Activated CD4-positive, alpha-beta T cell treated with anti-CD3 and anti-CD28 coated beads for 36 hours (primary cell): ENCODE data around the gene URM1. TPM values are rescaled to one million over a fixed set of nuclear protein-coding genes. Genes with fewer than 3 reads are reported as not detected.
"Not testable (repeated sequence)": the region's sequence is repeated elsewhere in the genome, so short reads cannot be mapped to it uniquely, and the experiment has no call there.

Experiments used
- ATAC-seq: fragments of 200-7000 bp; cut with Tn5 transposase; one replicate; pipeline ENCODE4 v1.10.0; 2021; ENCODE audit warnings: mild to moderate bottlenecking, moderate library complexity
- CTCF ChIA-PET: fragments of 350-600 bp; sonication (Branson Sonifier 250); formaldehyde crosslinking; loops from one replicate; lab custom pipeline; 2021; ENCODE audit warnings: antibody characterized with exemption; lab: Charles Lee
- POLR2A ChIA-PET: fragments of 350-600 bp; sonication (Branson Sonifier 250); formaldehyde crosslinking; loops from one replicate; lab custom pipeline; 2021; ENCODE audit warnings: antibody characterized with exemption, inconsistent platforms; lab: Charles Lee
- DNase-seq: peaks from one replicate; pipeline ENCODE4 v3.0.0-alpha.2; 2020
- H3K27ac Mint-ChIP-seq: one replicate; pipeline ENCODE4 v1.8.0; 2021; ENCODE audit warnings: mixed read lengths
- H3K27me3 Mint-ChIP-seq: one replicate; pipeline ENCODE4 v1.8.0; 2021; ENCODE audit warnings: mixed read lengths
- H3K36me3 Mint-ChIP-seq: one replicate; pipeline ENCODE4 v1.8.0; 2021; ENCODE audit warnings: low read depth, mixed read lengths
- H3K4me1 Mint-ChIP-seq: one replicate; pipeline ENCODE4 v1.8.0; 2021; ENCODE audit warnings: mixed read lengths
- H3K4me3 Mint-ChIP-seq: one replicate; pipeline ENCODE4 v1.8.0; 2021; ENCODE audit warnings: mild to moderate bottlenecking, moderate library complexity, mixed read lengths
- H3K9me3 Mint-ChIP-seq: one replicate; pipeline ENCODE4 v1.8.0; 2021; ENCODE audit warnings: low read depth, mixed read lengths
- intact Hi-C, 2 experiments: fragments of 100-400 bp; cut with DNase I in 1 of 2; cut with micrococcal nuclease in 1 of 2; formaldehyde crosslinking; loops; one replicate each; pipeline versions ENCODE4 v1.14.2 to v1.15.1; 2022 to 2024; cut with DNase I, micrococcal nuclease
- total RNA-seq, 2 experiments: library from RNA; stranded (reverse); gene quantifications; one replicate each; pipeline ENCODE4 v1.2.3, GENCODE V29; 2021

URM1 gene
- total RNA-seq, 2 experiments from 2014 or later = 39.9 to 56.1 TPM

GRCh38 chr9:128335914-128336313 is 35.3 kb upstream of the URM1 start:
- peaks cover 10% of the 10 kb centered on the region for H3K36me3 Mint-ChIP-seq
- no peaks in the 10 kb centered on the region for H3K9me3 Mint-ChIP-seq
- H3K27ac Mint-ChIP-seq = no peak overlapping the region
- H3K4me1 Mint-ChIP-seq = peaks cover 2% of the 10 kb centered on the region
- ATAC-seq = no peak
- H3K27me3 Mint-ChIP-seq = no peaks in the 10 kb centered on the region
- no peak for DNase-seq
- H3K4me3 Mint-ChIP-seq = no peak overlapping the region
- intact Hi-C loops = no loop called here
- CTCF ChIA-PET = no interaction called here
- POLR2A ChIA-PET = no interaction called here

GRCh38 chr9:128337936-128338335 is 33.2 kb upstream of the URM1 start:
- Mint-ChIP-seq H3K27me3 (no peaks in the 10 kb centered on the region), H3K4me1 (peaks cover 6% of the 10 kb centered on the region), H3K4me3 (no peak overlapping the region), H3K9me3 (no peaks in the 10 kb centered on the region), H3K36me3 (peaks cover 7% of the 10 kb centered on the region), H3K27ac (no peak overlapping the region)
- intact Hi-C loops = no loop called here
- DNase-seq (no peak), ATAC-seq (no peak)
- POLR2A ChIA-PET = no interaction called here
- CTCF ChIA-PET = interaction anchor here (1.1 kb wide), 1 partner anchor 42 kb away, joined by 3 read pairs; no protein-coding TSS in a partner anchor

DNA sequence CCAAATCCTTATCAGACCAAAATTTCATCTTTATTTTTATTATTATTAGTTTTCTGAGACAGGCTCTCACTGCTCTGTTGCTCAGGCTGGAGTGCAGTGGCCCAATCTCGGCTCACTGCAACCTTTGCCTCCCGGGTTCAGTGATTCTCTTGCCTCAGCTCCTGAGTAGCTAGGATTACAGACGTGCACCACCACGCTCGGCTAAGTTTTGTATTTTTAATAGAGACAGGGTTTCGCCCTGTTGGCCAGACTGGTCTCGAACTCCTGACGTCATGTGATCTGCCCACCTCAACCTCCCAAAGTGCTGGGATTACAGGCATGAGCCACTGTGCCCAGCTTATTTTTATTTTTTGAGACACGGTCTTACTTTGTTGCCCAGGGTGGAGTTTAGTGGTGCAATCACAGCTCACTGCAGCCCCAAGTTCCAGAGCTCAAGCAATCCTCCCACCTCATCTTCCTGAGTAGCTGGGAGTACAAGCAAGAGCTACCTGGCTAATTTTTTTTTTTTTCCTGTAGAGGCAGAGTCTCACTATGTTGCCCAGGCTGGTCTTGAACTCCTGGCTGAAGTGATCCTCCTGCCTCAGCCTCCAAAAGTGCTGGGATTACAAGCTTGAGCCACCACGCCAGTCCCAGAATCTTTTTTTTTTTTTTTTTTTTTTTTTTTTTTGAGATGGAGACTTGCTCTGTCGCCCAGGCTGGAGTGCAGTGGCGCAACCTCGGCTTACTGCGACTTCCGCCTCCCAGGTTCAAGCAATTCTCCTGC is 32.1 kb upstream of the URM1 start:
- H3K4me1 Mint-ChIP-seq, H3K27ac Mint-ChIP-seq, H3K36me3 Mint-ChIP-seq, ATAC-seq, DNase-seq, intact Hi-C loops, H3K9me3 Mint-ChIP-seq, H3K27me3 Mint-ChIP-seq: not testable (repeated sequence)
- ChIA-PET CTCF (interaction anchor here (1.1 to 1.4 kb wide), 2 partner anchors 21 to 44 kb away, joined by 3 to 5 read pairs; no protein-coding TSS in a partner anchor), POLR2A (interaction anchor here (0.6 kb wide), 3 partner anchors 19 to 588 kb away, joined by 3 to 7 read pairs (median 3); no protein-coding TSS in a partner anchor)
- H3K4me3 Mint-ChIP-seq = peak overlapping the region; percentile 88

- intact Hi-C loops = loop anchor here (1.0 to 5.0 kb wide), 16 partner anchors 17 to 696 kb away; partner anchors contain the start of genes BBLN (in 1 of the 2), COQ4 (in 1 of the 2), DNM1 (in 1 of the 2) and DYNC2I2 (in 1 of the 2)
- Mint-ChIP-seq H3K36me3 (peaks cover 9% of the 10 kb centered on the region), H3K4me3 (peak within 1 kb of the TSS; percentile 88), H3K27me3 (no peaks in the 10 kb centered on the region), H3K27ac (peak within 1 kb of the TSS; percentile 83), H3K4me1 (peaks cover 6% of the 10 kb centered on the region), H3K9me3 (no peaks in the 10 kb centered on the region)
- ChIA-PET CTCF (interaction anchor here (0.6 to 1.4 kb wide), 3 partner anchors 20 to 1778 kb away, joined by 3 to 5 read pairs (median 3); no protein-coding TSS in a partner anchor), POLR2A (interaction anchor here (0.6 kb wide), 2 partner anchors 20 to 587 kb away, joined by 3 to 7 read pairs; no protein-coding TSS in a partner anchor)
- peak; percentile 93 for ATAC-seq
- peak; percentile 88 for DNase-seq
These were observed 31.1 kb upstream of the URM1 start, which contains the start of gene SLC27A4 for GRCh38 chr9:128339761-128340690. TSS of gene SLC27A4 (plus strand) at chr9:128340527. CDS start at chr9:128343133, 2,606 bp downstream.

DNA sequence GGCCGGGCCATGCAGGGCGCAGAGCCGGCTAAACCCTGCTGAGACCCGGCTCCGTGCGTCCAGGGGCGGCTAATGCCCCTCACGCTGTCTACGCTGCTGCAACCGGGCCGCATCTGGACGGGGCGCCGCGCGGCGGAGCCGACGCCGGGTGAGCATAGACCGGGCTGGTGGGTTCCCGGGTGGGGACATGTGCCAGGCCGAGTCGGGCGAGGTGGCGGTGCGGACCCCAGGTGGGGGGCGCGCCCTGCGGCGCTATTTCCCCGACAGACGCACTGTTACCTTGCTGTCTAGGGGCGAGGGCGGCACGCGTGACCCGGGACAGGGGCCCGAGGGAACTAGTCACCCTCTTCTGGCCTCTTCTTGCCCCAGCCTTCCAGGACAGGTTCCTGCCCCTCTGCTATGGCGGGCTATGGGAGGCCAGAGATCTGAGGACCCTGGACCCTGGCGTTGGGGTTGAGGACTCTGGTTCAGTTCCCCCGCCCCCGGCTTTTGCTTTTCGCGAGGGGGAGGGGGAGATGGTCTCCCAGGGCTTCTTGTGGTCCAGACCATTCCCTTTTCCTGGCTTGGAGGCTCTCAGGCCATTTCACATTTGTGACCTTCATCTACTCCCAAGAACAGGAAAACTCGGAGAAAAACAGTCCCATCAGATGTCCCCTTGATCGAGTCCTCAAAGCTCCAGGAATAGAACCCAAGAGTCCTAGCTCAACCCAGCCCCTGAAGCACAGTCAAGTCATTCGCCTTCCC is 30.3 kb upstream of the URM1 start:
- intact Hi-C loops = loop anchor here (1.0 to 5.0 kb wide), 18 partner anchors 18 to 695 kb away; partner anchors contain the start of genes BBLN (in 1 of the 2), CIZ1 (in 1 of the 2), COQ4 (in 1 of the 2) and DNM1 (in 1 of the 2)
- H3K4me3 Mint-ChIP-seq = peak overlapping the region; percentile 88
- peak; percentile 45 for ATAC-seq
- H3K27ac Mint-ChIP-seq = peak overlapping the region; percentile 83
- peaks cover 9% of the 10 kb centered on the region for H3K36me3 Mint-ChIP-seq
- peak; percentile 34 for DNase-seq
- CTCF ChIA-PET = interaction anchor here (0.6 to 1.7 kb wide), 27 partner anchors 9 to 292 kb away, joined by 3 to 13 read pairs (median 4); partner anchors contain the start of genes GOLGA2, SWI5 and URM1
- H3K4me1 Mint-ChIP-seq = peaks cover 6% of the 10 kb centered on the region
- no peaks in the 10 kb centered on the region for H3K27me3 Mint-ChIP-seq
- H3K9me3 Mint-ChIP-seq = no peaks in the 10 kb centered on the region
- POLR2A ChIA-PET = interaction anchor here (0.5 to 1.2 kb wide), 5 partner anchors 18 to 273 kb away, joined by 3 read pairs; no protein-coding TSS in a partner anchor

GRCh38 chr9:128341435-128341849 is 29.7 kb upstream of the URM1 start:
- DNase-seq (peak; percentile 84), ATAC-seq (peak; percentile 69)
- CTCF ChIA-PET = interaction anchor here (0.6 to 1.7 kb wide), 27 partner anchors 9 to 323 kb away, joined by 3 to 13 read pairs (median 4); partner anchors contain the start of genes GOLGA2, SWI5 and URM1
- POLR2A ChIA-PET = interaction anchor here (0.5 to 1.2 kb wide), 5 partner anchors 18 to 274 kb away, joined by 3 read pairs; no protein-coding TSS in a partner anchor
- no peaks in the 10 kb centered on the region for H3K27me3 Mint-ChIP-seq
- H3K9me3 Mint-ChIP-seq = no peaks in the 10 kb centered on the region
- H3K4me1 Mint-ChIP-seq = peaks cover 6% of the 10 kb centered on the region
- peaks cover 9% of the 10 kb centered on the region for H3K36me3 Mint-ChIP-seq
- H3K27ac Mint-ChIP-seq = peak overlapping the region; percentile 83
- H3K4me3 Mint-ChIP-seq = peak overlapping the region; percentile 88
- intact Hi-C loops = loop anchor here (1.0 to 5.0 kb wide), 3 partner anchors 44 to 150 kb away; partner anchors contain the start of gene CIZ1 (in 1 of the 2)

- DNase-seq (no peak), ATAC-seq (no peak)
- H3K4me3 Mint-ChIP-seq = no peak overlapping the region
- H3K27me3 Mint-ChIP-seq = no peaks in the 10 kb centered on the region
- POLR2A ChIA-PET = no interaction called here
- peaks cover 11% of the 10 kb centered on the region for H3K36me3 Mint-ChIP-seq
- intact Hi-C loops = loop anchor here in 1 of 2 experiments (5.0 kb wide), 1 partner anchor 46 kb away; no protein-coding TSS in a partner anchor
- H3K4me1 Mint-ChIP-seq = peaks cover 6% of the 10 kb centered on the region
- no peak overlapping the region for H3K27ac Mint-ChIP-seq
- CTCF ChIA-PET = interaction anchor here (0.6 kb wide), 3 partner anchors 45 to 618 kb away, joined by 3 read pairs; no protein-coding TSS in a partner anchor
- no peaks in the 10 kb centered on the region for H3K9me3 Mint-ChIP-seq
These were observed 28.0 kb upstream of the URM1 start for GRCh38 chr9:128342971-128343680.

DNA sequence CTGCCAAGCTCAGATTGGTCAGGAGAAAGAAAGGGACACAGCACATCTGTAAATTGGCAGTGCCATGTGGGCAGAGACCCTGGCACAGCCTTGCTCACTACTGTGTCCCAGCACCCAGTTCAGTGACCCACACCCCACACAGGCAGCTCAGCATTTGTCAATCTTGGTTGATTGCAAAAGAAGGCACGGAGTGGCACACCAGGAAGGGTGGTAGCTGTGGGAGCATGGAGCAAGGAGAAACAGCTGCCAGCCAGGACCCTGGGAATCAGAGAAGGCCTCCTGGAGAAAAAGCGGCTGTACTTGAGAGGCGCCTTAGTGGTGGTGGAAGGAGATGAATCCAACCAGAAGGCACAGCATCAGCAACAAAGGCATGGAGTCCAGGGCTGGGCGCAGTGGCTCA is 27.3 kb upstream of the URM1 start:
- H3K27ac Mint-ChIP-seq = no peak overlapping the region
- no peak for DNase-seq
- H3K4me1 Mint-ChIP-seq = peaks cover 6% of the 10 kb centered on the region
- ChIA-PET CTCF (interaction anchor here (0.6 to 1.7 kb wide), 4 partner anchors 18 to 617 kb away, joined by 3 to 11 read pairs (median 3); no protein-coding TSS in a partner anchor), POLR2A (no interaction called here)
- ATAC-seq = no peak
- H3K9me3 Mint-ChIP-seq = no peaks in the 10 kb centered on the region
- peaks cover 11% of the 10 kb centered on the region for H3K36me3 Mint-ChIP-seq
- intact Hi-C loops = loop anchor here in 1 of 2 experiments (5.0 kb wide), 1 partner anchor 47 kb away; no protein-coding TSS in a partner anchor
- H3K27me3 Mint-ChIP-seq = no peaks in the 10 kb centered on the region
- no peak overlapping the region for H3K4me3 Mint-ChIP-seq

- Mint-ChIP-seq H3K27ac (no peak overlapping the region), H3K27me3 (no peaks in the 10 kb centered on the region), H3K4me1 (peaks cover 4% of the 10 kb centered on the region), H3K36me3 (peaks cover 13% of the 10 kb centered on the region), H3K4me3 (no peak overlapping the region), H3K9me3 (no peaks in the 10 kb centered on the region)
- ChIA-PET POLR2A (no interaction called here), CTCF (interaction anchor here (1.1 to 1.8 kb wide), 4 partner anchors 15 to 224 kb away, joined by 3 to 11 read pairs (median 4); no protein-coding TSS in a partner anchor)
- intact Hi-C loops = loop anchor here in 1 of 2 experiments (5.0 kb wide), 1 partner anchor 48 kb away; no protein-coding TSS in a partner anchor
- ATAC-seq = no peak
- no peak for DNase-seq
These were observed 26.1 kb upstream of the URM1 start for GRCh38 chr9:128344931-128345605.
